Colonic mucosa (tissue), 4 donors: Measurements from ENCODE around the gene RELT. TPM values are rescaled to one million over a fixed set of nuclear protein-coding genes. Genes with fewer than 3 reads are reported as not detected.

Source experiments
- DNase-seq: peaks from one replicate; pipeline ENCODE4 v3.0.0-alpha.2; 2020
- H3K27ac ChIP-seq: fragments of 200-600 bp; one replicate; pipeline ENCODE4 v1.8.0; 2021
- H3K27me3 ChIP-seq: fragments of 200-600 bp; one replicate; pipeline ENCODE4 v1.8.0; 2021
- H3K36me3 ChIP-seq: fragments of 200-600 bp; one replicate; pipeline ENCODE4 v1.8.0; 2021
- H3K4me1 ChIP-seq: fragments of 200-600 bp; one replicate; pipeline ENCODE4 v1.8.0; 2021; ENCODE audit warnings: mild to moderate bottlenecking
- H3K4me3 ChIP-seq: fragments of 200-600 bp; one replicate; pipeline ENCODE4 v1.8.0; 2021
- H3K9ac ChIP-seq, 2 donors: one replicate each; pipeline ENCODE4 v1.7.0; 2013; ENCODE audit warnings: control low read depth in 2 of 2, low read depth in 2 of 2, low read length in 2 of 2
- H3K9me3 ChIP-seq: fragments of 200-600 bp; one replicate; pipeline ENCODE4 v1.8.0; 2021
- CTCF ChIP-seq: fragments of 200-600 bp; IDR thresholded peaks from one replicate; pipeline ENCODE4 v1.8.0; 2022; ENCODE audit warnings: antibody characterized with exemption, mild to moderate bottlenecking
- intact Hi-C: fragments of 100-400 bp; cut with DNase I; formaldehyde crosslinking; loops from one replicate; pipeline ENCODE4 v1.14.1; 2022
- total RNA-seq, 2 donors: library from RNA; stranded (reverse); fragmentation: NEBNext Ultra II Directional in 1 of 2; extraction: Animal tissue kit (Norgen Biotek cat#: 25700) in 1 of 2; gene quantifications; one replicate each; pipeline ENCODE4 v1.2.1, GENCODE V29; 2021
- donor health status: healthy.
- donor health status: DM: no; HTN: no; CAD: no.
- donor health status: DM: no; HTN: no; CAD: no.

The RELT gene
- total RNA-seq, 2 donors from 2014 or later: 4.0 to 7.1 TPM

- Histone ChIP-seq H3K4me3 (no peak overlapping the region), H3K9me3 (no peaks in the 10 kb centered on the region), H3K27ac (no peak overlapping the region), H3K4me1 (no peaks in the 10 kb centered on the region), H3K36me3 (no peaks in the 10 kb centered on the region), H3K27me3 (no peaks in the 10 kb centered on the region), H3K9ac (peak overlapping the region in 1 of 2 donors; percentile 19)
- DNase-seq: no peak
- TF ChIP-seq CTCF: no peak
- intact Hi-C loops: no loop called here
These were observed 44.9 kb upstream of the RELT start for GRCh38 chr11:73331138-73331916.

GRCh38 chr11:73333173-73333572 lies 43.0 kb upstream of the RELT start:
- no peak for TF ChIP-seq CTCF
- Histone ChIP-seq H3K9me3 (no peaks in the 10 kb centered on the region), H3K9ac (peak overlapping the region in 1 of 2 donors; percentile 5), H3K4me3 (no peak overlapping the region), H3K36me3 (no peaks in the 10 kb centered on the region), H3K4me1 (no peaks in the 10 kb centered on the region), H3K27ac (peak overlapping the region; percentile 65), H3K27me3 (no peaks in the 10 kb centered on the region)
- intact Hi-C loops: no loop called here
- DNase-seq: no peak

- Histone ChIP-seq H3K4me3 (no peak overlapping the region), H3K9me3 (no peaks in the 10 kb centered on the region), H3K9ac (peak overlapping the region in 1 of 2 donors; percentile 26), H3K27me3 (no peaks in the 10 kb centered on the region), H3K4me1 (no peaks in the 10 kb centered on the region), H3K36me3 (no peaks in the 10 kb centered on the region), H3K27ac (peak overlapping the region; percentile 65)
- intact Hi-C loops: loop anchor here (2.0 kb wide), 1 partner anchor 27 kb away; no protein-coding TSS in a partner anchor
- no peak for TF ChIP-seq CTCF
- no peak for DNase-seq
These were observed 42.4 kb upstream of the RELT start for GRCh38 chr11:73333640-73334383.

GRCh38 chr11:73334384-73335203 lies 41.6 kb upstream of the RELT start:
- no peaks in the 10 kb centered on the region for H3K9me3 ChIP-seq
- no peak for TF ChIP-seq CTCF
- H3K27ac ChIP-seq: peak overlapping the region; percentile 65
- no peaks in the 10 kb centered on the region for H3K4me1 ChIP-seq
- H3K27me3 ChIP-seq: no peaks in the 10 kb centered on the region
- H3K4me3 ChIP-seq: no peak overlapping the region
- DNase-seq: peak; percentile 63
- H3K9ac ChIP-seq: peak overlapping the region in 1 of 2 donors; percentile 26
- H3K36me3 ChIP-seq: no peaks in the 10 kb centered on the region
- intact Hi-C loops: loop anchor here (2.0 to 5.0 kb wide), 2 partner anchors 28 to 37 kb away; no protein-coding TSS in a partner anchor
